SJSA1 (cell line): Measurements from ENCODE around the gene SEC31B. TPM values are rescaled to one million over a fixed set of nuclear protein-coding genes. Genes with fewer than 3 reads are reported as not detected.

Source experiments
- total RNA-seq: library from RNA; depleted of rRNA; stranded (reverse); fragments of >200 nt; shearing (Covaris generic); gene quantifications from 2 replicates; pipeline ENCODE4 v1.2.3, GENCODE V29; 2014; rRNA removed

Gene SEC31B
- total RNA-seq, 1 experiment from 2014 or later: 2.2 TPM

Other genes starting within 250 kb of the SEC31B start
- 34.6 and 47.7 TPM in 2 replicates for gene BLOC1S2, start 233.2 kb downstream of the SEC31B start, total RNA-seq
- not detected in 2 replicates for gene PKD2L1, start 189.6 kb downstream of the SEC31B start, total RNA-seq
- 37.0 and 41.8 TPM in 2 replicates for gene SCD, start 172.6 kb downstream of the SEC31B start, total RNA-seq
- not detected in 2 replicates for gene WNT8B, start 56.9 kb downstream of the SEC31B start, total RNA-seq
- gene NDUFB8, start 10.0 kb upstream of the SEC31B start, total RNA-seq: 195 and 280 TPM in 2 replicates
- 3.0 and 9.5 TPM in 2 replicates for gene HIF1AN, start 16.1 kb upstream of the SEC31B start, total RNA-seq
- gene PAX2, start 225.7 kb upstream of the SEC31B start, total RNA-seq: not detected in 2 replicates